ENCODE measurements around the gene TLX1. TPM values are rescaled to one million over a fixed set of nuclear protein-coding genes. Genes with fewer than 3 reads are reported as not detected.

Gene TLX1
- total RNA-seq: not detected in 2 replicates

GRCh38 chr10:101130984-101131961, at the start of gene TLX1:
Gene TLX1, plus strand, starts transcription at chr10:101131300. Its CDS starts 242 bp downstream, at chr10:101131542.

Other genes starting within 250 kb of the TLX1 start
- 21.0 and 23.9 TPM in 2 replicates for gene SLF2, start 218.3 kb upstream of the TLX1 start, total RNA-seq
- 0.79 and 1.7 TPM in 2 replicates for gene SEMA4G, start 161.8 kb upstream of the TLX1 start, total RNA-seq
- 51.4 and 75.6 TPM in 2 replicates for gene MRPL43, start 143.8 kb upstream of the TLX1 start, total RNA-seq
- gene TWNK, start 143.8 kb upstream of the TLX1 start, total RNA-seq: 5.1 and 7.4 TPM in 2 replicates
- 55.3 and 76.9 TPM in 2 replicates for gene LZTS2, start 131.5 kb upstream of the TLX1 start, total RNA-seq
- gene PDZD7, start 100.2 kb upstream of the TLX1 start, total RNA-seq: 1.2 and 6.9 TPM in 2 replicates
- 64.4 and 108 TPM in 2 replicates for gene SFXN3, start 100.1 kb upstream of the TLX1 start, total RNA-seq
- gene KAZALD1, start 69.3 kb upstream of the TLX1 start, total RNA-seq: 11.9 and 26.7 TPM in 2 replicates
- gene LBX1, start 98.2 kb downstream of the TLX1 start, total RNA-seq: not detected in 2 replicates
- gene BTRC, start 222.9 kb downstream of the TLX1 start, total RNA-seq: 12.1 and 18.5 TPM in 2 replicates